Measurements from ENCODE around the gene TTLL5. TPM values are rescaled to one million over a fixed set of nuclear protein-coding genes. Genes with fewer than 3 reads are reported as not detected.

The TTLL5 gene
- total and polyA plus RNA-seq, 2 of the 13 experiments (the other 11 are each of a cell fraction or from before 2014, with no cell fraction given) = 11.8 to 18.8 TPM

GRCh38 chr14:75879031-75879430, 218.0 kb downstream of the TTLL5 start:
- Histone ChIP-seq H3K27ac (ENCODE audit: extremely low read length, insufficient read depth, low read length) (no peak overlapping the region), H4K20me1 (ENCODE audit: insufficient read depth, low read length) (no peaks in the 10 kb centered on the region), H3K4me2 (ENCODE audit: low read depth, low read length) (no peak overlapping the region), H3K27me3 (ENCODE audit: control insufficient read depth in 1 of 2, insufficient read depth in 2 of 2, low read length in 2 of 2) (no peaks in the 10 kb centered on the region), H3K36me3 (replicated peaks in 1 of 2; ENCODE audit: control insufficient read depth in 1 of 2, insufficient read depth in 2 of 2, low read length in 2 of 2) (peaks cover 2 to 10% of the 10 kb centered on the region in 2 experiments; a peak in 3 of 5 replicates), H2AFZ (ENCODE audit: low read length) (no peak overlapping the region), H3K9me3 (ENCODE audit: low read length) (no peaks in the 10 kb centered on the region), H3K79me2 (ENCODE audit: insufficient read depth, low read length) (no peaks in the 10 kb centered on the region), H3K4me1 (ENCODE audit: insufficient read depth, low read length) (peaks cover 17% of the 10 kb centered on the region), H3K9ac (ENCODE audit: insufficient read depth, low read depth, low read length) (no peak overlapping the region), H3K4me3 (replicated peaks in 1 of 3; ENCODE audit: insufficient read depth in 1 of 3, low read depth in 2 of 3, low read length in 3 of 3) (no peak overlapping the region)
- ATAC-seq = no peak
- no peak for FAIRE-seq
- no TSS peak for BruUV-seq (replicated peaks)
- no peak for DNase-seq (ENCODE audit: low spot score)
- WGBS (ENCODE audit: low lambda C conversion rate) = 93% methylated on average over 3 of the region's 3 CpGs
- ChIA-PET POLR2A (no interaction called here), CTCF (ENCODE audit: low intra/inter-chr PET ratio, low total read pairs) (interaction anchor here (0.8 kb wide), 1 partner anchor 170 kb away, joined by 3 read pairs; no protein-coding TSS in a partner anchor)
- in situ Hi-C loops (cut with HindIII; ENCODE audit: extremely low pct_ligation_motif_present, low pct_unique_long_range_greater_than_20kb) (no loop called here), intact Hi-C loops (cut with micrococcal nuclease; ENCODE audit: unreplicated experiment) (no loop called here)
- no peak for TF ChIP-seq TARDBP (CRISPR knock-in tag; IDR thresholded peaks at IDR 0.05)
- no peak for TF ChIP-seq ZNF567 (CRISPR knock-in tag; IDR thresholded peaks at IDR 0.05; ENCODE audit: borderline replicate concordance)
- TF ChIP-seq ZNF724P (CRISPR knock-in tag; IDR thresholded peaks at IDR 0.05; ENCODE audit: borderline replicate concordance) = no peak
- TF ChIP-seq DDIT3 (CRISPR knock-in tag; IDR thresholded peaks at IDR 0.05) = no peak
- no peak for TF ChIP-seq REST (IDR thresholded peaks at IDR 0.05; ENCODE audit: borderline replicate concordance in 1 of 2, low read depth in 1 of 2, low read length in 2 of 2)
- no peak for TF ChIP-seq ZSCAN22 (CRISPR knock-in tag; IDR thresholded peaks at IDR 0.05)
- no peak for TF ChIP-seq AKNA (CRISPR knock-in tag; IDR thresholded peaks at IDR 0.05; ENCODE audit: borderline replicate concordance)
- no peak for TF ChIP-seq ZNF580 (CRISPR knock-in tag; IDR thresholded peaks at IDR 0.05; ENCODE audit: borderline replicate concordance, low read depth)
- TF ChIP-seq RAD21 (CRISPR knock-in tag; IDR thresholded peaks at IDR 0.05) = no peak
- no peak for TF ChIP-seq RAD51 (IDR thresholded peaks at IDR 0.05; ENCODE audit: borderline replicate concordance)
- TF ChIP-seq SRSF1 (optimal IDR thresholded peaks at IDR 0.05; ENCODE audit: low read depth, low read length) = no peak
- TF ChIP-seq SP140L (CRISPR knock-in tag; IDR thresholded peaks at IDR 0.05; ENCODE audit: borderline replicate concordance) = no peak
